HG03025 (cell line): ENCODE data around the gene RNF217.
"Not testable (repeated sequence)": the region's sequence is repeated elsewhere in the genome, so short reads cannot be mapped to it uniquely, and the experiment has no call there.

Experiments used
- ATAC-seq: cut with Tn5 transposase; IDR thresholded peaks from one replicate; pipeline ENCODE4 v1.9.1; 2021; ENCODE audit warnings: mild to moderate bottlenecking, moderate library complexity; ENCODE audit not compliant: unreplicated experiment, low FRiP score

Gene RNF217

DNA sequence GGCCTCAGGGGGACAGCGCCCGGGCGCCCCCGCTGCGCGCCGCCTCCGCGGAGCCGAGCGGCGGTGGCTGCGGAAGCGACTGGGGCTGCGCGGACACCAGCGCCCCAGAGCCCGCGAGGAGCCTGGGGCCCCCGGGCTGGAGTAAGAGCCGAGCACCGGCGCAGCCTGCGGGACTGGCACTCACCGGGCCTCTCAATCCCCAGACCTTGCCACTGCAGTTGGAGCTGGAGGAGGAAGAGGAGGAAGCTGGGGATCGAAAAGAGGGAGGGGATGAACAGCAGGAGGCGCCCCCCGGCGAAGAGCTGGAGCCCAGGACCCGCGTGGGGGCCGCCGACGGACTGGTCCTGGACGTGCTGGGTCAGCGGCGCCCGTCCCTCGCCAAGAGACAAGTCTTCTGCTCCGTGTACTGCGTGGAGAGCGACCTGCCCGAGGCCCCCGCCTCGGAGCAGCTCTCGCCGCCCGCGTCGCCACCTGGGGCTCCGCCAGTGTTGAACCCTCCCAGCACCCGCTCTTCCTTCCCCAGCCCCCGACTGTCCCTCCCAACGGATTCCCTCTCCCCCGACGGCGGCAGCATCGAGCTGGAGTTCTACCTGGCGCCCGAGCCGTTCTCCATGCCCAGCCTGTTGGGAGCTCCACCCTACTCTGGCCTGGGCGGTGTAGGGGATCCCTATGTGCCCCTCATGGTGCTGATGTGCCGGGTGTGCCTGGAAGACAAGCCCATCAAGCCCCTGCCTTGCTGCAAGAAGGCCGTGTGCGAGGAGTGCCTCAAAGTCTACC lies 590 bp downstream of the RNF217 start:
- ATAC-seq = no peak

GRCh38 chr6:124963416-124963785 lies 1.2 kb downstream of the RNF217 start:
- ATAC-seq = no peak

- ATAC-seq = no peak
Measured at GRCh38 chr6:124963831-124964763, 1.9 kb downstream of the RNF217 start.

DNA sequence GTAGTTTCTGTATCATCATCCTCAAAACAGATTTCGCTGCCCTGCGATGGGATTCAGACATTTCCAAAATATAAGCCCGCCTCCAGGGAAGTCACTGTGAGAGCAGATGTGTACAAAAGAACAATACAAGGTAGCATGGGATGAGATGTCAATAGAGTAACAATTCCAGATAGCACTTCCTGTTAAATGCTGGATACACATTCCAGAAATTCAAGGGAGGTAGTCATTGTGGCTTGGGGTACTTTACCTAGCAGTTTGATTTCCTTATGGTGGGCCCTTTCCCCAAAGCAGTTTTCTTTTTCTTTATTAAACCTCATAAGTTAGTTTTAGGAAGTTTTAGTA lies 2.5 kb downstream of the RNF217 start:
- no peak for ATAC-seq

GRCh38 chr6:124965424-124965850 lies 3.2 kb downstream of the RNF217 start:
- not testable (repeated sequence) for ATAC-seq

DNA sequence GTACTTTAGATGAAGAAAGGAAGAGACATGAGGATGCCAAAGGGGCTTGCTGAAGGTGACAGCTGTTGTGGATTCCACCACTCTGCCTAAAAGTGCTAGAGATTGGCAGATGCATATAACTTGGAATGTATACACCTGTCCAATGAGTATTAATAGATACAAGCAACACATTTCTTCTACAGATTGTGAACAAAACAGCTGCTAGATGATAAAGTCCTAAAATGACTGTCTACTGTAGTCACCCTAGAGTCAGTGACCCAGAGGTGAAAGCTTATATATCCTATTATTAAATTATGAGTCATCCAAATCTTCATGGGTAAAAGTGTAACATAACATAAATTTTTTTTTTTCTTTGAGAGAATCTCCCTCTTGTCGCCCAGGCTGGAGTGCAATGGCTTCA lies 5.2 kb downstream of the RNF217 start:
- ATAC-seq = no peak

DNA sequence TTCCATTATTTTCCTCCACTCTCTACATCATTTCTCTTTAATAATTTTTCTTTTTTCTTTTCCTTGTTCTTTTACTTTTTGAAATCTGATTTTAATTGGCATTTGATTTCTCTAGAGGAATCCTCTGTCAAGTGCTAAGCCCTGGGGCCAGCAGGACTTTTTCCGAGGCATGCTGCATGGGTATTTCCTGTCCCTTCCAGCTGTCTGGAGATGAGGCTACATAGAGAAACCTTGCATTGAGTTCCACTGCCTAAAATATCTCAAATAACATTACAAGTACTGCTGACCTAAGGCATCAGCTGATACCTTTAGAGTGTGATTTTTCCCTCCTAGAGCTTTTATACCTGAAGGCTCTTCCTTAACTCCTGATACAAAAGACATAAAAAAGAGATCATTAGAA lies 6.2 kb downstream of the RNF217 start:
- no peak for ATAC-seq

DNA sequence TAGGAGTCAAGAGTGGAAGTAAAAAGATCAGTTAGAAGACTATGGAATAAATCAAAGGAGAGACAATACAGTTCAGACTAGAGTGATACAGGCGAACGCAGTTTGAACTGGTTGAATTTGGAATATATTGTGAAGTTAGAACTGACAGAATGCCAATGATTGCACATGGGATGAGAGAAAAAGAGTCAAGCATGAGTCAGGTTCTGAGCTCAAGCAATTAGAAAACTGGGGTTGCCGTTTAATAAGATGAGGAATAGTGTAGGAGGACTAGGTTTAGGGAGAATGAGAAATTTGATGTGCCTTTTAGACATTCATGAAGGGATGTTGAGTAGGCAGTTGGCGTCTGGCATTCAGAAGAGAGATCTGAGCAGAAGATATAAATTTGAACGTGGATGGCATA lies 8.0 kb downstream of the RNF217 start:
- no peak for ATAC-seq

- no peak for ATAC-seq
Measured at GRCh38 chr6:124970763-124971162, 8.5 kb downstream of the RNF217 start.

DNA sequence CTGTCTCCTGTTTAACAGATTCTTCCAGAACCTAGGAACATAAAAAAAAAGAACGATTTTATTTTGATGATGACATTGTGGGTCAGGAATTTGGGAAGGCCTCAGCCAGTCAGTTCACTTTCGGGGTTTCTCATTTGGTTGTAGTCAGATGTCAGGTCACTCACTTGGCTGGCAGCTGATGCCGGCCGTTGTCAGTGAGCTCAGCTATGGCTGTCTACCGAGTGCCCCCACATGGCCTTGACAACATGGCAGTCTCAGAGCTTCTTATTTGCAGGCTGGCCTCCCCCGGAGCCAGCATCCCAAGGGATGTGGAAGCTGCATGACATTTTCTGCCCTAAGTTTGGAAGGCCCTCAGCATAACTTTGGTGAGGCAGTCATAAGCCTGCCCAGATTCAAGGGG lies 11.5 kb downstream of the RNF217 start:
- ATAC-seq = no peak

GRCh38 chr6:124974771-124975377 lies 12.6 kb downstream of the RNF217 start:
- ATAC-seq = no peak

DNA sequence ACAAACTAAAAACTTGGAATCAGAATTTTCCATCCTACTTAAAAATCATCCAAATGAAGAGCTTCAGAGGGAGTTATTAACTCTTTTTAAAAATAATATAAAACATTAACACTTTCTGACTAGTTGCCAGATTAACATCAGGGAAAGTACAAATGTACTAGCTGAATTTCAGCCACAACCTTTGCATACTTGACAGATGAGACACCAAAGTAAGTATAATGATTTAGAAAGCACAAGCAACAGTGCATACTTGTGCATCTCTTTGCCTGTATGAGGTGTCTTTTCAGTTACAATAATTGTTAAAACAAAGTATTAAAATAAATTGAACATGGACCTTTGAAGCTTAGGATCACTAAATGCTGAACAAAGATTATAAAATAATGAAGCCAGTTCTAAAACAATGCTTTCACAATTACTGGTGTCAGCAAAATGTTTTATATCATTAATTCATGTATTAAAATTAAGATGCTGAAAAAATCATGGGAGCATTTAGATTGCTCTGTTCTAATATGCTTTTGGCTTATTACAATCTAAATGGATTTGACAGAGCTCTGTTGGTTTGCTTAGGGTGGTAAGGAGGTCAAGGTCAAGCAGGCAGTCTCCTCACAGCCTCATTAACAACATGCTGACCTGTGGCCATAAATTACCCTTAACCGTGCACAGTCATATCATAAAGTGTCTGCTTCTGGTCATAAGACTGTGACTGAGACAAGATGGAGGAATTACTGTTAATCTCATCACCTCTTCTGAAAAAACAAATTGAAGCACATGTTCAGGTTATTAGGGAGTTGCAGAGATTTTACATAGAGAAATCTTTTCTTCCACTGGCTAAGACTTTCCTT lies 15.1 kb downstream of the RNF217 start:
- ATAC-seq = no peak

- no peak for ATAC-seq
Measured at GRCh38 chr6:124978451-124979293, 16.4 kb downstream of the RNF217 start.

- ATAC-seq = no peak
Measured at GRCh38 chr6:124979294-124979678, 17.0 kb downstream of the RNF217 start.

GRCh38 chr6:124982669-124983068 lies 20.4 kb downstream of the RNF217 start:
- ATAC-seq = no peak

DNA sequence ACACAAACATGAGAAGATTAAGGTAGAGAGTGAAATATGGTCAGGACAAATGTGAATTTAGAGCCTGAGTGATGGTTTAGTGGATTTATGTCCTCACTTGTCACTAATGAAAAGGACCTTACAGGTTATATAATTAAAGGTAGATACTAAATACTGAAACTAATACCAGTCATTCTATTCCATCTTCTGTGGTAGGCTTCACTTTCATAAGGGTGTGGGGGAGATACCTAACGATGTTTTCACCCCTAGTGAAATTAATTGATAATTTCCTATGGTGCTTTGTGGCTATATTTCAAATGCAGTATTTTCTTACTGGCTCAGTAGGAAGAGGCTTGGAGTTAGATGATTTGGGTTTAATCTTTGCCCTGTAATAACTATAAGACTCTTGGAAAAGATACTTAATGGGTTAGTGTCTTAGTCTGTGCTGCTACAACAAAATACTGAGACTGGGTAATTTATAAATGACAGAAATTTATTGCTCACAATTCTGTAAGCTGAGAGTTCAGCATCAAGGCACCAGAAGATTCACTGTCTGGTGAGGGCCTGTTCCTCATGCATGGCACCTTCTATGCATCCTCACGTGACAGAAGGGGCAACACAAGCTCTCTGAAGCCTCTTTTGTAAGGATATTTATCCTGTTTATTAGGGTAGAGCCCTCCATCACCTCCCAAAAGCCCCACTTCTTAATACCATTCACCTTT lies 21.3 kb downstream of the RNF217 start:
- ATAC-seq = no peak

- no peak for ATAC-seq
Measured at GRCh38 chr6:124984668-124985338, 22.6 kb downstream of the RNF217 start.

DNA sequence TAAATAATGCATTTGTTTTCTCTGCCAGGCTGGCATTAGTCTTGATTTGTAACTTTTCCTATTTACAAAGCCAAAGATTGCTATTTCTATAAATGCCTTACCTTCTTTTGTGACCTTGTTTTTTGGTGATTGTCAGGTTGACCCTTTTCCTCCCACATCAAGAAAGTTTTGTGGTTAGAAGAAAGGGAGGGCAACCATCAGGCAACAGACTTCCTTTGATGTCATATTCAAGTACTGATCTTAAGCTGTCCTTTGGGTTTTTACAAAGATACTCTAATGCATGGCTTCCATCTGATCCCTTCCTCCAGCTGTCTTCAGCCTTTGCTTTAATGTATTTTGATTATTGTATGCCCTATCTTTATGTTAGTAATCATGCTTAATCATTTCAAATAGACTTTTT lies 23.9 kb downstream of the RNF217 start:
- no peak for ATAC-seq
